GM21576 (cell line): ENCODE results near the gene PTPRM.

Experiments
- ATAC-seq: cut with Tn5 transposase; IDR thresholded peaks from one replicate; pipeline ENCODE4 v1.9.1; 2021; ENCODE audit warnings: mild to moderate bottlenecking, moderate library complexity; ENCODE audit not compliant: unreplicated experiment

Gene PTPRM

DNA sequence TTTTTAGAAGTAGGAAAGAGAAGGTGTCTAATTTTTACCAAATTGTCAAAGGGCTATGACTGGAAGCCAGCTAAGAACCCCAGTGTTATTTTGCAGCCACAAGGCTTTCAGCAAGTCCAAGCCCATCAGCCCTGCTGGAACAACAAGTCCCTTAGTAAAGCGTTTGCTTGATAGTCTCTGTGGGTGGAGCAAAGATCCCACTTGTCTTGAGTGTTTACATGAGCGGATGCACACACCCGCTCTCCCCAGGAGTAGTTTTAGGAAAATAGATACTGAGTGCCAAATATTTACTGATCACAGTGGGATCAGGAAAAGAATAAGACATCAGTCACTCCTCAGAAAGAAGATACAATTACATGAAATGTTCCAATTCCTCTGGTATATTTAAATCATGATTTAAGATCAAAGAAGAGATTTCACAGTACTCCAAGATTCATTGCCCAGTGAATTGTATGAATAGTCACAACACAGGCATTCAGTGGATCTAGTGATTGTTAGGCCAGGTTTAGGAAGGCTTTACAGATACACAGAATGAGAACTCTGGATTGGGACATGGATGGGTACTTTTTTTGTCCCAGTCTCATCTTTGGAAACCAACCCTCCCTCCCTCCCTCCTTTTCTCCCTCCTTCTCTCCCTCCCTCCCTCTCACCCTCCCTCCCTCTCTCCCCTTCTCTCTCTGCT, 514.9 kb downstream of the PTPRM start:
- ATAC-seq: no peak

DNA sequence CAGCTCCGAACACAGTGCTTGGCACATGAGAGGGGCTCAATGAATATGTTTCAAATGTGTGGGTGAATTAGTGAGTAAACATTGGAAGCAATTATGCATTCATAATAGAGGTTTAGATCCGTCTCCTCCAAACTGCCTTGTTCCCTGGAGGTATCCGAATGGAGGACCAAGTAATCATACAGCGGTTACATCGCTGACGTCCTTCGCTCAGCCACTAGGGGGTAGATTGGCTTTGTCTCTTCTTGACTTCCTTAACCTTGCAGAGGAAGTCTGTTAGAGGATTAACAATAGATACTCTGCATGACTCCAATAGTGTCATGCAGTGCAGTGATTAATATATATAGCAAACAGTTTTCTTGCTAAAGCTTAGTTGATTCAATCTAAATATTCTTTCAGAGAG, 517.0 kb downstream of the PTPRM start:
- ATAC-seq: no peak

DNA sequence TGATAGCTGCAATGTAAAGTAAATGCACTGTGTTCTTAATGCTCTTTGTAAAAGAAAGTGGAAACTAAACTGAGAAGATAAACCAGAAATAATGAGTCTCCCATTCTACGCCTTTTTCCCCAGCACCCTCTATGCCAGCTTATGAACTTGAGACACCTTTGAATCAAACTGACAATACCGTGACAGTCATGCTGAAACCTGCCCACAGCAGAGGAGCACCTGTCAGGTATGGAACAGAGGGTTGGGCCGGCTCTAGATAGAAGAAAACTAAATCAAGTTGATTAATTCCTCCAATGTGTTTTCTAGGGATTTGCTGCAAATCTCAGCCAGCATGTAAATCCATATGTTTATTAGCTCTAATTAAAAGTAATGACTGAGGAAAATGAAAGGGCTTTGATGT, 521.5 kb downstream of the PTPRM start:
- ATAC-seq: no peak

DNA sequence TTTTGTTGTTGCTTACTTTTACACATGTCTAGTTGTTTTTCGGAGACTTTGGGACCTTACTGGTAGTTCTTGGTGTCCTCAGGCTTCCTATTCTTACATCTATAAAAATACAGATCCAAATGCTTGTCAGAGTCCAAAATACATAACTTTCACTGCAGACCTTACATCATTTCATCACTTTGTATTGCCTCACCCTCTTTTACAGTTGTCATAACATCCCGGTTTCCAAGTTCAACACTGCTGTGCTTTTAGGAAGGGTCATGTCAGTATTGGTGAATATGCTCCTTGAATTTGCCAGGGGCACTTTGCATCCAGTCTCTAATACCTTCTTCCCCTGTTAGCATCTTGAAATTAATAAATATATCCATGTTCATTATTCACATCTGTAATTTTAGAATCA, 523.9 kb downstream of the PTPRM start:
- no peak for ATAC-seq

DNA sequence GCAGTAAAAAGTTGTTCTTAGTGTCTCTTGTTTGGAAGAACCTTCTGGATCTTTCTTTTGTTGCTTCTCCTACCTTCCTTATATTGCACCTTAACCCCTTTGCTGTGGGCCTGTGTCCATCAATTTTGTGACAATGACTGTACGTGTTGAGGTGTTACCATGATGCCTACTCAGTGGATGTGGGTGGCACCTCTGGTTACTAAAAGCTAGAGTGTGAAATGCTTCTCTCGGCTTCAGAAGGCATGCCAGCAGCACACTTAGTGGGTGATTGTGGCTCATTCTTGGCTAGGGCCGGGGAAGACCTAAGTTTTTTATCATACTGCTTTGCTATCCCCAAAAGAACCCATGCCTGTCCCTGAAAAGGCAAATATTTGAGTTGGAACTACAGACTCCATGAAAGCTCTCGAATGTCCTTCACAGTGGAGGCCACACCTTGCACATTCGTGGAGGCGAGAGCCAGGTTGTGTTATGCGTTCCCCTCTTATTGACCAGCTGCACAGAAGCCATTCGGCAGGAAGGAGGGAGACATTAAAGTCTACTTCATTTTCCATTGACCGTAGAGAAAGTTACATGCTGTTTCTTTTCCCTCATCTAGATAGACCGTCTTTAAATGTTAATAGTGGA, 528.9 kb downstream of the PTPRM start:
- no peak for ATAC-seq

DNA sequence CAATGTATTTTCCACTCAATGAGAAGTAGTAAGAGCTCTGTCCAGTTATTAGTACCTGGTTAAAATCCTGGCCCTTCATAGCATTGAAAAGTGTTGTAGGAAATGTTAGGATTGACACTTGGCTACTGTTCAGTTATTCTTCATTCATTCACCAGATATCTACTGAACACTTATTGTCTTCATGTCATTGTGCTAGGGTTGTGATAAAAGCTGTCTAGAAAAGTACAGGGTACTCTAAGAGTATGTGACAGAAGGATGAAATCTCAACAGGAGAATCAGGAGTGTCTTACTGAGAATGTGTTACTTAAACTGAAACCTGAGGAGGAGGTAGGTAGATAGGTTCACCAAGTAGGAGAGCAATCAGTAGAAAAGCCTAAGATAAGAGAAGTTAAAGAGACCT, 530.3 kb downstream of the PTPRM start:
- no peak for ATAC-seq

DNA sequence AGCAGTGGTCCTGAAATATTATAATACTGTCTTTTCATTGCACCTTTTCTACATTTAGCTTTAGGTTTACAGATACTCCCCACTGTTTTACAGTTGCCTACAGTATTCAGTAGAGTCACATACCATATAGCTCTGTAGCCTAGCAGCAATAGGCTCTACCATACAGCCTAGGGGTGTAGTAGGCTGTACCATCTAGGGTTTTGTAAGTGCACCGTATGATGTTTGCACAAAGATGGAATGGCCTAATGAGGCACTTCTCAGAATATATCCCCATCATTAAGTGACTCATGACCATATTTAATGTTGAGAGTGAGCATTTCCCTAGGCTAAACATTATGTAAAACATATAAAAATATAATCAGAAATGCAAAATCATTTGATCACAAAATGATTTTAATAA, 530.8 kb downstream of the PTPRM start:
- ATAC-seq: no peak

DNA sequence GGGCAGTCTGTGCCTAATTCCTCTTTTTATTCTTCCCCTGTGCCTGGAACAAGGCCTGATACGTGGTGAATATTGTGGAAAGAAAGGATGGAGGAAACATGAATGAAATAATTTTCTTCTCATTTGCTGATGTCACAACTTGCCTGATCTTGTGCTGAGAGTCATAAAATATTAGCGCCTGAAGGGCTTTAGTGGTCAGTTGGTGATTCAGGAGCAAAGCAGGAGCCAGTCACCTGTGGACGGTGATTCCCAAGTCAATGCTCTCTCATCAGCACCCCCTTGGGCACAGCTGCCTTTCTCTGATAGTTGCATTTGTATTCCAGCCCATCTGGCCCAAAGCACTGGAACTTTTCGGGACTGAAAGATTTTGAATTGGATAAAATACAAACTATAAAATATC, 539.5 kb downstream of the PTPRM start:
- no peak for ATAC-seq

DNA sequence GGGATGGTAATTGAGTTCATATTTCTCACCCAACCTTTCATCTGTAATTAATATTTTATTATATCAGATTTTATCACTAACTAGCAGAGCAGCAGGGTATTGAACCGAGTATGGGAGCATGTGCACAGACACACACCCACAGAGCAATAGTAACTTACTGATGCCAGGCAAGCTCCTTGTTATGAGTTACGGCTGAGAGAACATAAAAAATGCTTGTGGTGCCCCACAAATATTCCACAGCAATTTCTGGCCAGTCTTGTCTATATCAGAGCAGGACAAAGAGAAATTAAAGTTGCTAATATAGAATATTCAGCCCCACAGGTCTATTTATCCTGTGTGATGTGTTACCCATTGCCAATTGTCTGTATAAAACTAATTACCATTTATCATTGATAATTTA, 540.3 kb downstream of the PTPRM start:
- ATAC-seq: no peak

DNA sequence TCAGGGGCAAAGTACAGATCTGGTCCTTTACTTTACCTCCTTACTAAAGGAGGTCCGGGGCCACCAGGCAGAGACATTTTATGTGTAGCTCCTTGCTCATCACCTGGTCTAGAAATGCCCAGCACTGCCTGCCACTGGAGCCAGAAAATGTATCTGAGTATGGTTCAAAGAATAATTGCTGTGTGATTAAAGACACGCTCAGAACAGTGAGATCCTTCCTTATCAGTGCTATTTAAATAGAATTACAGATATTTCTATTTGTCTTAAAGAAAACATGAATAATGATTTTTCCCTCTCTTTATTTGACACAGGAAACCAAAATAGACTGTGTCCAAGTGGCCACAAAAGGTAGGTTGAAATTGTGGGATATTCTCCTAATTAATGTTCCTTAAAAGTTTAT, 547.4 kb downstream of the PTPRM start:
- no peak for ATAC-seq

DNA sequence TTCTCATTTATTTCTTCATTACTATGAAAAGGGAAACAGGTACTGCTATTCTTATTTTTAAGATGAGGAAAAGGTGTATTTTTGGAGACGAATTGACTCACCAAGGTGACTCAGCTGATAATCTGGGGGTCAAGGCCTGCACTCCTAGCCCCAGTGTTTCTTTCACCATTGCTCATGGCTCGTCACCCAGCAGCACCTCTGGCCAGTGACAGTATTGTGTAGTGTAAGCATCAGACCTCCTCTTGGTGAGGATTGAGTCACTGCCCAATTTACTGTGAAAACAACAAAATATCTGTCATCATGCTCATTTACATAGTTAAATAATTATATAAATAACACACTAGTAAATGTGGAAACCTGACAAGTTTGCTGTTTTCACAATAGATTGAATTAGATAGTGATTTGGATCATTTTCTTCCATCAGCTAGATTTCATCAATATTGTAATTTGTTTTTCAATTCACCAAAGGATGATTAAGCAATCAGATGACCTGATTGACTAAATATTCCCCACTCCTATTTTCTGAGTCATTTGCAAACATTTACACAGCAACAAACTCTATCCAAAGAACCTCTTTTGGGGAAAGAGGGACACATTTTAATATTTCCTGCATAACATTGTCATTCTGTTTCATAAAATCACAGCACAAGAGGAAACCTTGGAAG, 549.4 kb downstream of the PTPRM start:
- no peak for ATAC-seq

DNA sequence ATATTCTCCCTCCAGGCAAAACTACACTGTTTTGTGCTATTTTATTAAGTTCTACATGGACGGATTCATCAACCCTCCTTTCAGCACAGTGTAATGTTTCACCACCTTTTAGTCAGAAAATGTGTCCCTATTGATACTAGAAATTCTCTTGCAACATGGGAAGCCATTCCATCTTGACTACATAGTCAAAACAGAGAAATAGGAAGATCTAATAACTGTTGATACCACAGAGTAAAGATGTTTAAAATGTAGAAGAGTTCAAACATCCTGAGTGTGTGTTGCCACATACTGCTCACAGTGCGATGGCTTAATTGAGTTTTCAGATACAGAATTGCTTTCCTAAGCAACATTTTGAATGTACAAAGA, 549.9 kb downstream of the PTPRM start:
- ATAC-seq: no peak

DNA sequence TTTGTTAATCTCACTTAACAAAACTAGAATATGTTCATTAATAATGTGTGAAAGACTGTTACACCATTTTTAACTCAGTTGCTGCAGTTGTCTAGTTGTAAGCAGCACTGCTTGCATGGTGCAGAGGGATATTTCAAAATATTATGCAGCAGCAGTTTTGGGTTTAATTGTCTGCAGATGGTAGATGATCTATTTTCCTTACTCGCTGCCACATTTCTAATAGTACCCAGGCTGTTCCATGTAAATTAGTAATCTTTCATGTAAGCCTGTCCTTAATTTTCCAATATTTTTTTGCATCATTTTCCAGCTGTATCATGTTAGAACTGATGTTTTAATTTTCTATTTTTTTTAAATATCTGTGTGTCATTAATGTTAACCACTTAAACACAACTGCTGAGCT, 554.0 kb downstream of the PTPRM start:
- ATAC-seq: no peak

DNA sequence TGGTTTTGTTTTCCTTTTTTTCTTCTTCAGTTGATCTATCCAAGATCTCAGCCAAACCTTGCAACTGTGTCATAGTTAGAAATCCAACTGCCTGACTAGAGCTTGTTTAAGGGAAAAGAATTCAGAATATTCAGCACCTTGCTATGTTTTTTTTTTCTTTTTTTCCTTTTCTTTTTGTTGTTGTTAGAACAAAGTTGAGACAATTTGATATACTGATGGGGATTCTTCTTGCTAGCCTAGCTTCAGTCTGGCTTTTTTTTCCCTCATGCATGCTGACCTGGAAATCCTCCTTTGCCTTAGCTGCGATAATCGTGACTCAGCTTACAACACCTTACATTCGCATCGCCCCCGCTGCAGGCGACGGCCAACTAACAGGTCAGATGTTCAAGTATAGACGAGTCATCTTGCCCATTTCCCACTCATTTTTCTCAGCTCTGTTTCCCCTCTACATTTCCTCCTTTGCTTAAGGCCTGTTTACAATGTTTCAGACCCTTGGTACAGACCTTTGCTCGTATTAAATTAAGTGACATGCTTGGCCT, 554.9 kb downstream of the PTPRM start:
- no peak for ATAC-seq

DNA sequence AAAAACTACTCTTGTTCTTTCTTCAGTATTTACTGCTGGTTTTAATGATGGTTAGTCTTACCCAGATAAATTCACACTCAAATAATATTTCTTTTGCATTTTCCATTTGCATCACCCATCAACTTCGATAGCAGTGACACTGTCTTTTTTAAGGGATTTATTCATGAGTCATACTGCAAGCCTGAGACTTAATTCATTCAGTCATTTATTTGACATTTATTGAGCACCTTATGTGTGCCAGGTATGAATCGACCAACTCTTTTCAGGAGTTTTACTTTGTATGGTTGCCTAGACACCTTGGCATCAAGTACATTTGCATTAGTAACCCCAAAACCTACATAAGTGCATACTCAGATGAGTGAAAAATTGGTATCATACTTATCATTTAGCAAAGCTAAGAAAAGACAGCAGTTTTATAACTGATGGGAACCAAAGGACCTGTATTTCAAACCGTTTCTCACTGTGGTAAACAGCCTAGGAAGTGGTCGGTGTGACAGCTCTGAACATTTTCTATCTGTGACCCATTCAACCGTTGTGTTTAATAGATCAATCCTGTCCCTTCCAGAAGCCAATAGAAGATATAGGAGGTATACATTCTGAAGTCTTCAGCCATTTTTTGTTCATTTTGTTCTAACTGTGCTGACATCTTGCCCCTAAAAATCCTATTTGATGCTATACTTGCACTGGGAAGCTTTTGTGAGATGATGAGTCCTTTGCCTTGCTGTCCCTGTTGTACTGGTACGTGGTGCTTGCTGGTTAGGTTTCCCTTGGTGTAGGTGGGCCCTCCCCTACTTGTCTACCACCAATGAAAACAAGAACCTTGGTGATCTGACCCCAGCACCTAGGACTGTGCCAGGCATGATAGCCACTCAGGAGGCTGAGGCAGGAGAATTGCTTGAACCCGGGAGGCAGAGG, 557.4 kb downstream of the PTPRM start:
- no peak for ATAC-seq

DNA sequence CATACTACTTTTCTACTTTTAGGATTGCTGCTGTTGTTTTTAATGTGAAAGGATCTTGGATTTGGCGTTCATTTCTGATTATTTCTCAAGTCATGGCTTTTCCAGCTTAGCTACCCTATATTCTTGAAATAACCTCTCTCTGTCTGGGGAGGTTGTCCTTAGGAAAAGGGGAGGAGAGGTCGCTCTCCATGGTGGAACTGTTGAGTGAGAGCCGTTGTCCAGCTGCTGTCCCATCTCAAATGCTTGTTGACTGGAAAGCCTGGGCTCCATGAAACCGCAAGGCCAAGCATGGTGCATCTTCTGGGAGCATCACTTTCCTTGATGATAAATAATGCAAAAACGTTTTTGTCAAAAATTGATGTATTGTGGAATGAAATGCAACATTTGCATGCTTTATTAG, 563.0 kb downstream of the PTPRM start:
- ATAC-seq: no peak

DNA sequence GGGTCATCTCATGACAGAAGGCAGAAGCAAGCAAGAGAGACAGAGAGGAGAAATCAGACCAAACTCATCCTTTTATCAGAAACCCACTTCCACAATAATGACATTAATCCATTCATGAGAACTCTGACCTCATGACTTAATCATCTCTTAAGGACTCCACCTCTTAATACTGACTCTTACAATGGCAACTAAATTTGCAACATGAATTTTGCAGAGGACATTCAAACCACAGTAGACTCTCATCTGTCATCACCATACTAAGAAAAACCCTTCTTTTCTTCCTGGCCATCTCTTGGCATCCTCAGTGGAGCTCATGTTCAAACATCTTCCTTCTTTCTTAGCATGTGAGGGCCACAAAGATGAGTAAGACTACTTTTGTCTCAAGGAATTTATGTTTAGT, 565.9 kb downstream of the PTPRM start:
- no peak for ATAC-seq

DNA sequence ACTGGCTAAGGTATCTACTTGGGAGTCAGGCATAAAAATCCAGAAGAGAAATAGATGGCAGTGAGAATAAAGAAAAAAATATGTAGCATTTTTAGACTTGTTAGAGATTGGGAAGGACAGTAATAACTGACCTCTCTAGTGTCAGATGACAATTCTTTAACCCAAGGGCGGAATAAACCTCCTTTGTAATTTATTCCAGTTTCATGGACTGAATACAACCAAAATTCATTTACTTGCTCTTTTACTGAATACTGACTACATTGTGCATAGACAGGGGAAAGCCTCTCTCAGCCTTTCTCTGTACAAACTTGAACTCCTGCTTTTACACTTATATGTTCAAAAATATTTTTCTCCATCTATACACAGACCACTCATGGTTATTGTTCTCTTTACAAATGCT, 566.8 kb downstream of the PTPRM start:
- ATAC-seq: no peak

DNA sequence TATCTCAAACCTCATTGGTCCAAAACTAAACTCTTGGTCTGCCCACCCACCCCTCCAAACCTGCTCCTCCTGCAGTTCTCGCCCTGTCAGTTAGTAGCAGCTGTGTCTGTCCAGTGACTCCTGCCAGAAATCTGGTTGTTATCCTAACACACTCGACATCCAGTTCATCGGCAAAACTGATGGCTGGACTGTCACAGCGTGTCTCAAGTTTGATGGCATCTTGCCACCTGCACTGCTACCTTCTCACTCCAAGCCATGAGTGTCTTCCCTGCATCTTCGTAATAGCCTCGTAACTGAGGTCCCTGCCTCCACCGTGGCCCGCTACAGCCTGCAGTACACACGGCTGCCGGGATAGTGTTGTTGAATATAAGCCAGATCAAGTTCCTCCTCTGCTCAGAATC, 572.0 kb downstream of the PTPRM start:
- ATAC-seq: no peak

DNA sequence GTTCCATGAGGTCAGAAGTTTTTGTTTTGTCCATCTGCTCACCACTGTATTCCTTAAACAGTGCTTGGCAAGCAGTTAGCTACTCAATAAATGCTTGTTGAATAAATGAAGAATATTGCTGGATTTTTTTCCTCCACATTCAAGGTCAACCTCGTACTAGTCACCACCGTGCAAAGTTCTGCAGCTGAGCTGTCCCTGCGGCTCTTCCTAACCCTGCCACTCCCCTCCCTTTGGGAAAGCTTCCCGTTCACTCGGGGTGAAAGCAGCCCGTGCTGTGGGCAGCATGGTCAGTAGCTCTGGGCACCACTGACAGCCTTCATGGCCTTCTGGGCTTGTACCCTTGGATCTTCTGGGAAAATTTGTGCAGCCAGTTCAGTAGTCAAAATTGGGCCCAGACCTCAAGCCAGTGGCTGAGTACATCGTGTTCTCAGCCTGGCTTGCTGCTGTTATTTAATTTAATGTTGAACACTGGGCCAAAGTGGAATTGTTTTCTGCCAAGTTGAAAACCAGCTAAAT, 572.8 kb downstream of the PTPRM start:
- ATAC-seq: no peak
